Measurements from ENCODE around the gene STUM. TPM values are rescaled to one million over a fixed set of nuclear protein-coding genes. Genes with fewer than 3 reads are reported as not detected.

Gene STUM
- total and polyA plus RNA-seq, 2 of the 8 experiments (the other 6 are each of a cell fraction or from before 2014, with no cell fraction given) = 0.76 to 1.2 TPM

GRCh38 chr1:226589008-226589733, 40.6 kb downstream of the STUM start (continued):
- no peak for TF ChIP-seq ASH2L (IDR thresholded peaks at IDR 0.05; ENCODE audit: low read length)
- no peak for TF ChIP-seq CTCF (IDR thresholded peaks at IDR 0.05; ENCODE audit: control extremely low read depth in 1 of 3, insufficient read depth in 1 of 3, low read depth in 1 of 3, low read length in 3 of 3)
- no peak for TF ChIP-seq SUZ12 (IDR thresholded peaks at IDR 0.05; ENCODE audit: low read length)
- TF ChIP-seq CHD7 (IDR thresholded peaks at IDR 0.05; ENCODE audit: insufficient replicate concordance, low read length) = no peak
- no peak for TF ChIP-seq MAX (IDR thresholded peaks at IDR 0.05)

Measured in H1 (cell line).